ENCODE data around the gene STPG2. TPM values are rescaled to one million over a fixed set of nuclear protein-coding genes. Genes with fewer than 3 reads are reported as not detected.

STPG2 gene
- total RNA-seq, 1 donor from 2014 or later: 0.99 TPM

DNA sequence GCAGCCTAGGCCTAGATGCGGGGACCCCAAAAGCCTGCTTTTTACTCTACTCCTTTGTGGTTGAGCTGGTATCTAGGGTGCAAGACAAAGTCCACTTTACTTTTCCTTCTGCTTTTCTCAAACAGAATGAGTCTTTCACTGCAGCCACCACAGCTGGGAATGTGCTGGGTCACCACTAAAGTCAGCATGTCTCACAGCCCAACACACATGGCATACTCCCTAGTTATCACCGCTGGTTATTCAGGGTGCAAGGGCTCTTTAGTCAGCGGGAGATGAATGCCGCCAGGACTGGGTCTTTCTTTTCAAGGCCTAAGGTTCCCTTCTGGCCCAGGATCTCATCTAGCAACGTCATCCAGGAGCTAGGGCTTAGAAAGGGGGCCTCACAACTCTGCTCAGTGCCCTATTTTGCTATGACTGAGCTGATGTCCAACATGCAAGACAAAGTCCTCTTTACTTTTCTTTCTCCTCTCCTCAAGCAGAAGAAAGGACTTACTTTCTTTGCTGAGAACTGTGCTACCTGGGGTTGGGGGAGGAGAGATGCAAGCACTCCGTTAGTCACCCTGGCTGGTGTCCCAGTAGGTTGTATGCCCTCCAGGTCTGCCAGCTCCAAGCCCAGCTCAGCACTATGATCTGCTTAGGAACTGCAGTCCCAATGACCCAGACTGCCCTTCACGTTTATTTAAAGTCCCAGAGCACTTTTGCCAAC, 22.9 kb upstream of the STPG2 start:
- peaks cover 10% of the 10 kb centered on the region for H3K4me1 ChIP-seq
- no peak overlapping the region for H3K27ac ChIP-seq
- no peaks in the 10 kb centered on the region for H3K36me3 Mint-ChIP-seq
- DNase-seq (ENCODE audit: low spot score): no peak
- H3K4me2 ChIP-seq: no peak overlapping the region
- H3K9me3 Mint-ChIP-seq: no peaks in the 10 kb centered on the region
- H3K9me3 ChIP-seq (ENCODE audit: low read depth): peaks cover 4% of the 10 kb centered on the region
- no peak overlapping the region for H3K4me3 ChIP-seq
- no peak overlapping the region for H2AFZ ChIP-seq (replicated peaks)
- no peaks in the 10 kb centered on the region for H3K27me3 Mint-ChIP-seq (ENCODE audit: insufficient read depth, low read depth)
- H4K20me1 ChIP-seq (ENCODE audit: low read depth): no peaks in the 10 kb centered on the region
- H3F3A ChIP-seq (ENCODE audit: low read depth): no peaks in the 10 kb centered on the region
- H3K36me3 ChIP-seq: no peaks in the 10 kb centered on the region
- TF ChIP-seq EZH2phosphoT487 (IDR thresholded peaks at IDR 0.05) (no peak), EZH2 (IDR thresholded peaks at IDR 0.05) (no peak), CTCF (IDR thresholded peaks at IDR 0.05) (no peak)
- no peak overlapping the region for H3K4me3 Mint-ChIP-seq
- no peaks in the 10 kb centered on the region for H3K79me2 ChIP-seq (ENCODE audit: low read depth)
- H3K9ac ChIP-seq: no peak overlapping the region
- H3K4me1 Mint-ChIP-seq: peaks cover 10% of the 10 kb centered on the region
- H3K27ac Mint-ChIP-seq: no peak overlapping the region
- H3K27me3 ChIP-seq: no peaks in the 10 kb centered on the region

GRCh38 chr4:98162696-98163095, 19.4 kb upstream of the STPG2 start:
- Mint-ChIP-seq H3K27ac (no peak overlapping the region), H3K9me3 (peaks cover 4% of the 10 kb centered on the region), H3K27me3 (ENCODE audit: insufficient read depth, low read depth) (no peaks in the 10 kb centered on the region), H3K4me3 (no peak overlapping the region), H3K4me1 (no peaks in the 10 kb centered on the region), H3K36me3 (no peaks in the 10 kb centered on the region)
- H3K4me1 ChIP-seq: no peaks in the 10 kb centered on the region
- no peak overlapping the region for H2AFZ ChIP-seq (replicated peaks)
- H4K20me1 ChIP-seq (ENCODE audit: low read depth): no peaks in the 10 kb centered on the region
- H3F3A ChIP-seq (ENCODE audit: low read depth): no peaks in the 10 kb centered on the region
- no peak overlapping the region for H3K27ac ChIP-seq
- H3K36me3 ChIP-seq: no peaks in the 10 kb centered on the region
- no peak for DNase-seq (ENCODE audit: low spot score)
- H3K27me3 ChIP-seq: no peaks in the 10 kb centered on the region
- H3K9ac ChIP-seq: no peak overlapping the region
- peaks cover 8% of the 10 kb centered on the region for H3K9me3 ChIP-seq (ENCODE audit: low read depth)
- H3K4me2 ChIP-seq: no peak overlapping the region
- no peaks in the 10 kb centered on the region for H3K79me2 ChIP-seq (ENCODE audit: low read depth)
- TF ChIP-seq CTCF (IDR thresholded peaks at IDR 0.05) (no peak), EZH2phosphoT487 (IDR thresholded peaks at IDR 0.05) (no peak), EZH2 (IDR thresholded peaks at IDR 0.05) (no peak)
- no peak overlapping the region for H3K4me3 ChIP-seq

GRCh38 chr4:98151145-98151924, 8.1 kb upstream of the STPG2 start:
- Mint-ChIP-seq H3K9me3 (no peaks in the 10 kb centered on the region), H3K27me3 (ENCODE audit: insufficient read depth, low read depth) (no peaks in the 10 kb centered on the region), H3K36me3 (no peaks in the 10 kb centered on the region), H3K4me3 (no peak overlapping the region), H3K4me1 (no peaks in the 10 kb centered on the region), H3K27ac (no peak overlapping the region)
- no peak overlapping the region for H3K9ac ChIP-seq
- H4K20me1 ChIP-seq (ENCODE audit: low read depth): no peaks in the 10 kb centered on the region
- no peaks in the 10 kb centered on the region for H3F3A ChIP-seq (ENCODE audit: low read depth)
- H3K36me3 ChIP-seq: no peaks in the 10 kb centered on the region
- H3K4me1 ChIP-seq: no peaks in the 10 kb centered on the region
- TF ChIP-seq EZH2phosphoT487 (IDR thresholded peaks at IDR 0.05) (no peak), CTCF (IDR thresholded peaks at IDR 0.05) (no peak), EZH2 (IDR thresholded peaks at IDR 0.05) (no peak)
- no peak overlapping the region for H3K4me2 ChIP-seq
- no peak overlapping the region for H3K4me3 ChIP-seq
- DNase-seq (ENCODE audit: low spot score): no peak
- no peaks in the 10 kb centered on the region for H3K27me3 ChIP-seq
- H3K9me3 ChIP-seq (ENCODE audit: low read depth): no peaks in the 10 kb centered on the region
- no peak overlapping the region for H3K27ac ChIP-seq
- no peaks in the 10 kb centered on the region for H3K79me2 ChIP-seq (ENCODE audit: low read depth)
- no peak overlapping the region for H2AFZ ChIP-seq (replicated peaks)
